H1 (cell line): Measurements from ENCODE around the gene GMIP. TPM values are rescaled to one million over a fixed set of nuclear protein-coding genes. Genes with fewer than 3 reads are reported as not detected.

Experiments used
- CTCF ChIA-PET: fragments of 300-600 bp; sonication (Branson Sonifier 250); formaldehyde crosslinking; loops from one replicate; lab custom pipeline; 2021; ENCODE audit not compliant: partially characterized antibody; lab: Charles Lee
- POLR2A ChIA-PET: fragments of 300-600 bp; sonication (Branson Sonifier 250); formaldehyde crosslinking; loops from one replicate; lab custom pipeline; 2021; ENCODE audit warnings: inconsistent platforms; ENCODE audit not compliant: partially characterized antibody; lab: Charles Lee
- DNase-seq, 2 experiments: peaks; one replicate each; pipeline versions ENCODE4 v3.0.0 to v3.0.0-alpha.2; 2010 to 2022; ENCODE audit warnings: low spot score in 2 of 2, low read depth in 1 of 2, mixed read lengths in 1 of 2
- FAIRE-seq: peaks from 2 replicates; lab custom pipeline; 2011; peaks lifted over from hg19 to GRCh38; lab: Jason Lieb, UNC
- H2AFZ ChIP-seq: 2 replicates; pipeline ENCODE4 v1.8.1; 2012; ENCODE audit warnings: low read length, inconsistent platforms
- H2AK5ac ChIP-seq: 2 replicates; pipeline ENCODE4 v1.6.1; 2013; ENCODE audit warnings: low read depth, low read length
- H2BK120ac ChIP-seq: replicated peaks from 2 replicates; pipeline ENCODE3; 2013; ENCODE audit warnings: low read depth, low read length, inconsistent platforms
- H2BK12ac ChIP-seq: 2 replicates; pipeline ENCODE4 v1.6.1; 2013; ENCODE audit warnings: low read depth, low read length
- H2BK15ac ChIP-seq: 2 replicates; pipeline ENCODE4 v1.6.1; 2013; ENCODE audit warnings: low read length
- H2BK20ac ChIP-seq: 2 replicates; pipeline ENCODE4 v1.6.1; 2013; ENCODE audit warnings: low read length
- H2BK5ac ChIP-seq: 2 replicates; pipeline ENCODE4 v1.6.1; 2013; ENCODE audit warnings: low read depth, low read length
- H3K14ac ChIP-seq: 2 replicates; pipeline ENCODE4 v1.6.1; 2013; ENCODE audit warnings: inconsistent platforms; ENCODE audit not compliant: insufficient read length
- H3K18ac ChIP-seq: 2 replicates; pipeline ENCODE4 v1.6.1; 2013; ENCODE audit warnings: low read length; ENCODE audit errors: extremely low read depth
- H3K23ac ChIP-seq: 2 replicates; pipeline ENCODE4 v1.6.1; 2013; ENCODE audit warnings: inconsistent platforms; ENCODE audit not compliant: insufficient read length
- H3K23me2 ChIP-seq: 2 replicates; pipeline ENCODE4 v1.6.1; 2013; ENCODE audit warnings: low read depth, low read length
- H3K27ac ChIP-seq: 2 replicates; pipeline ENCODE4 v1.6.1; 2011; ENCODE audit warnings: low read depth, low read length, inconsistent platforms
- H3K27me3 ChIP-seq, 4 experiments: replicated peaks in 1 of 4; 1 replicate in 1 of 4; 2 replicates in 3 of 4; pipeline versions ENCODE4 v1.6.1 to v1.8.1; 2011 to 2013; ENCODE audit warnings: low read length in 3 of 4, mild to moderate bottlenecking in 3 of 4, inconsistent platforms in 2 of 4, mixed read lengths in 2 of 4, moderate library complexity in 1 of 4; ENCODE audit not compliant: control insufficient read depth in 3 of 4, insufficient read depth in 3 of 4; ENCODE audit errors: extremely low read depth in 1 of 4
- H3K36me3 ChIP-seq, 4 experiments: 2 replicates each; pipeline versions ENCODE4 v1.6.1 to v1.8.1; 2011 to 2013; ENCODE audit warnings: mild to moderate bottlenecking in 4 of 4, low read length in 3 of 4, moderate library complexity in 2 of 4, control low read depth in 1 of 4, inconsistent platforms in 1 of 4; ENCODE audit not compliant: insufficient read depth in 4 of 4, control insufficient read depth in 2 of 4
- H3K4ac ChIP-seq: replicated peaks from 2 replicates; pipeline ENCODE3; 2013; ENCODE audit warnings: low read length, low read depth, mixed read lengths, inconsistent platforms; ENCODE audit not compliant: insufficient read length
- H3K4me1 ChIP-seq, 4 experiments: replicated peaks in 1 of 4; 1 replicate in 1 of 4; 2 replicates in 3 of 4; pipeline versions ENCODE4 v1.6.1 to v1.8.1; 2011 to 2013; ENCODE audit warnings: low read length in 3 of 4, inconsistent platforms in 2 of 4, mixed read lengths in 1 of 4; ENCODE audit not compliant: insufficient read depth in 4 of 4, control insufficient read depth in 3 of 4
- H3K4me2 ChIP-seq, 2 experiments: 2 replicates each; pipeline versions ENCODE4 v1.6.1 to v1.8.1; 2011 to 2013; ENCODE audit warnings: low read depth in 2 of 2, low read length in 2 of 2, control low read depth in 1 of 2, inconsistent platforms in 1 of 2, mild to moderate bottlenecking in 1 of 2; ENCODE audit not compliant: insufficient read depth in 1 of 2
- H3K4me3 ChIP-seq, 4 experiments: fragments of 200-600, 300-600 bp in 1 of 4; sonication (generic), shearing (Covaris generic), sonication (Bioruptor Twin) in 1 of 4; 2 replicates each; pipeline versions ENCODE4 v1.5.1 to v1.8.1; 2011 to 2016; ENCODE audit warnings: low read length in 4 of 4, low read depth in 3 of 4, control low read depth in 2 of 4, inconsistent platforms in 2 of 4, mild to moderate bottlenecking in 2 of 4, mixed read lengths in 1 of 4, moderate library complexity in 1 of 4; ENCODE audit not compliant: insufficient read depth in 2 of 4; ENCODE audit errors: extremely low read depth in 1 of 4
- H3K56ac ChIP-seq: replicated peaks from 2 replicates; pipeline ENCODE3; 2013; ENCODE audit warnings: low read depth, mild to moderate bottlenecking, mixed read lengths, low read length, inconsistent platforms; ENCODE audit not compliant: insufficient read length
- H3K79me1 ChIP-seq: 2 replicates; pipeline ENCODE4 v1.6.1; 2013; ENCODE audit warnings: low read depth, low read length, control low read depth
- H3K79me2 ChIP-seq, 2 experiments: 2 replicates each; pipeline versions ENCODE4 v1.6.1 to v1.8.1; 2012 to 2013; ENCODE audit warnings: low read length in 2 of 2, mild to moderate bottlenecking in 2 of 2, inconsistent platforms in 1 of 2; ENCODE audit not compliant: insufficient read depth in 2 of 2, control insufficient read depth in 1 of 2
- H3K9ac ChIP-seq, 4 experiments: replicated peaks in 1 of 4; 1 replicate in 1 of 4; 2 replicates in 3 of 4; pipeline versions ENCODE4 v1.6.1 to v1.8.1; 2011 to 2013; ENCODE audit warnings: low read depth in 3 of 4, low read length in 3 of 4, control low read depth in 2 of 4, mild to moderate bottlenecking in 2 of 4, moderate library complexity in 2 of 4, inconsistent platforms in 1 of 4; ENCODE audit errors: extremely low read depth in 1 of 4
- H3K9me3 ChIP-seq, 2 experiments: 2 replicates each; pipeline versions ENCODE4 v1.6.1 to v1.8.1; 2012 to 2013; ENCODE audit warnings: mild to moderate bottlenecking in 2 of 2, moderate library complexity in 2 of 2, control low read depth in 1 of 2, inconsistent platforms in 1 of 2, low read depth in 1 of 2, low read length in 1 of 2, mixed read lengths in 1 of 2; ENCODE audit not compliant: insufficient read depth in 2 of 2
- H4K20me1 ChIP-seq, 2 experiments: replicated peaks in 1 of 2; 2 replicates each; pipeline versions ENCODE3 to v1.8.1; 2011 to 2013; ENCODE audit warnings: inconsistent platforms in 2 of 2, low read length in 2 of 2, mild to moderate bottlenecking in 1 of 2; ENCODE audit not compliant: insufficient read depth in 2 of 2, control insufficient read depth in 1 of 2
- H4K5ac ChIP-seq: 2 replicates; pipeline ENCODE4 v1.6.1; 2013; ENCODE audit warnings: low read length, low read depth, mixed read lengths, inconsistent platforms; ENCODE audit not compliant: insufficient read length
- H4K8ac ChIP-seq: 2 replicates; pipeline ENCODE4 v1.8.0; 2013; ENCODE audit warnings: mild to moderate bottlenecking, moderate library complexity, low read length, inconsistent platforms; ENCODE audit not compliant: insufficient read depth; ENCODE audit errors: extremely low read depth
- H4K91ac ChIP-seq: replicated peaks from 2 replicates; pipeline ENCODE3; 2013; ENCODE audit warnings: low read length, mixed read lengths, inconsistent platforms; ENCODE audit not compliant: insufficient read length
- JUND ChIP-seq: IDR thresholded peaks from 2 replicates; pipeline ENCODE4 v1.6.1; 2011; ENCODE audit warnings: mild to moderate bottlenecking, improper control_type of control experiment, low read length
- PHF8 ChIP-seq: fragments of 200-600 bp; sonication (generic); conservative IDR thresholded peaks from 2 replicates; pipeline ENCODE4 v1.7.1; 2012; ENCODE audit warnings: low read depth, mild to moderate bottlenecking, inconsistent platforms, low read length, moderate library complexity
- RBBP5 ChIP-seq: IDR thresholded peaks from 2 replicates; pipeline ENCODE4 v1.7.1; 2012; ENCODE audit warnings: low read depth, mild to moderate bottlenecking, inconsistent platforms, low read length, moderate library complexity, borderline replicate concordance
- RFX5 ChIP-seq: IDR thresholded peaks from 2 replicates; pipeline ENCODE4 v1.6.1; 2011; ENCODE audit warnings: low read depth, low read length, improper control_type of control experiment, borderline replicate concordance
- SP2 ChIP-seq: IDR thresholded peaks from 2 replicates; pipeline ENCODE4 v1.6.1; 2012; ENCODE audit warnings: mild to moderate bottlenecking, low read length, inconsistent platforms
- SP4 ChIP-seq: IDR thresholded peaks from 2 replicates; pipeline ENCODE4 v1.6.1; 2012; ENCODE audit warnings: low read length, inconsistent platforms
- TBP ChIP-seq: IDR thresholded peaks from 2 replicates; pipeline ENCODE4 v1.6.1; 2011; ENCODE audit warnings: low read depth, low read length, improper control_type of control experiment
- TEAD4 ChIP-seq: IDR thresholded peaks from 2 replicates; pipeline ENCODE4 v1.6.1; 2012; ENCODE audit warnings: low read depth, low read length, inconsistent platforms, mixed read lengths
- WGBS, 2 experiments: shearing (Covaris generic) in 1 of 2; methylation state at CpG; one replicate each; pipeline versions ENCODE4 v1.1.6 to v1.1.7; 2013 to 2015; ENCODE audit warnings: low lambda C conversion rate in 2 of 2, mixed read lengths in 2 of 2, inconsistent platforms in 1 of 2, low coverage in 1 of 2, missing lambda C conversion rate in 1 of 2; ENCODE audit not compliant: insufficient replicate concordance in 2 of 2, insufficient coverage in 1 of 2, insufficient read length in 1 of 2; ENCODE audit errors: extremely low coverage in 1 of 2, missing lambda C conversion rate in 1 of 2; 5-methylcytosine and 5-hydroxymethylcytosine counted together
- polyA plus RNA-seq, 7 experiments: library from polyadenylated mRNA; depleted of rRNA in 3 of 7; stranded (reverse) in 5 of 7; unstranded in 2 of 7; fragments of >200 nt in 5 of 7; fragments of 200-250 nt in 2 of 7; gene quantifications; 1 replicate in 5 of 7; 2 replicates in 1 of 7; 4 replicates in 1 of 7; pipeline versions ENCODE4 v1.2.1 to v1.2.3, GENCODE V29; 2011 to 2013; ENCODE audit warnings: missing spikeins in 2 of 7, mixed read lengths in 2 of 7
- total RNA-seq: library from RNA; stranded (reverse); fragmentation: NEBNext Ultra II Directional; extraction: Animal tissue kit (Norgen Biotek cat#: 25700); gene quantifications from 2 replicates; pipeline ENCODE4 v1.2.1, GENCODE V29; 2021
- TF ChIP-seq, protein P1 (sequence below): IDR thresholded peaks from 2 replicates; pipeline ENCODE4 v1.6.1; 2011; ENCODE audit warnings: low read length, improper control_type of control experiment
- TF ChIP-seq, protein P2 (sequence below): IDR thresholded peaks from 2 replicates; pipeline ENCODE4 v1.6.1; 2012; ENCODE audit warnings: low read length, inconsistent platforms

The GMIP gene
- total and polyA plus RNA-seq, 2 of the 8 experiments (the other 6 are each of a cell fraction or from before 2014, with no cell fraction given): 5.7 to 18.1 TPM

DNA sequence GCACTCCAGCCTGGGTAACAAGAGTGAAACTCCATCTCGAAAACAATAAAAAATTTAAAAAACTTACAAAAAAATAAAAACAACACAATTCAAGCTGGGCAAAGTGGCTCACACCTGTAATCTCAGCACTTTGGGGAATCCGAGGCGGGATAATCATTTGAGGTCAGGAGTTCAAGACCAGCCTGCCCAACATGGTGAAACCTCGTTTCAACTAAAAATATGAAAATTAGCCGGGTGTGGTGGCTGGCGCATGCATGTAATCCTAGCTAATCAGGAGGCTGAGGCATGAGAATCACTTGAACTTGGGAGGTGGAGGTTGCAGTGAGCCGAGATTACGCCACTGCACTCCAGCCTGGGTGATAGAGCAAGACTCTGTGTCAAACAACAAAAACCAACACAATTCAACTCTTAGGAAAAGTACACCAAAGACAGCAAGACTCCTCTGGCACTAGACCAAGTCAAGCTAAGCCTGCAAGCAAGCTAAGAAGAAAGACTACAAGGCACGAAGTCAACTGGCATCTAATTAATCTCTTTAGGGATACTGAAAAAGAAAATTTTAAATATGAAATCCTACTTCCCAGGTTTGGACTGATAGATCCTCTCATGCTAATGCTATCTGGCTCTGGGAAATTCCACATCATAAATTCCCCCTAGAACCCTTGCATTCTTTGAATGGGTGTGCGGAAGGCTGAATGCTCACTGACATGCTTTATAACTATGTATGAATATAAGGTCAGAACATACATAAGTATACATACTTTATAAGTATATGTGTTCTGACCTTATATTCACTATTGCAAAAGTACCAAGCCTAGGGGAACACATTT lies 32.9 kb downstream of the GMIP start:
- no peaks in the 10 kb centered on the region for H3K9me3 ChIP-seq
- 92% methylated on average over 10 of the region's 10 CpGs; no CpG with 5 or more reads in 1 of the 2 experiments for WGBS, 2 experiments
- no peak for FAIRE-seq
- no peak overlapping the region for H2BK12ac ChIP-seq
- H3K56ac ChIP-seq: no peak overlapping the region
- no peak overlapping the region for H2BK15ac ChIP-seq
- no peak overlapping the region for H4K91ac ChIP-seq
- no peak overlapping the region for H3K9ac ChIP-seq
- no peaks in the 10 kb centered on the region for H4K20me1 ChIP-seq
- H3K18ac ChIP-seq: no peak overlapping the region
- H3K4me1 ChIP-seq: no peaks in the 10 kb centered on the region
- H3K23ac ChIP-seq: no peak overlapping the region
- no peak overlapping the region for H3K27ac ChIP-seq
- CTCF ChIA-PET: interaction anchor here (0.9 to 1.4 kb wide), 2 partner anchors 33 to 56 kb away, joined by 3 to 5 read pairs; partner anchors contain the start of gene GMIP
- no peaks in the 10 kb centered on the region for H3K36me3 ChIP-seq
- no peaks in the 10 kb centered on the region for H3K79me1 ChIP-seq
- no peaks in the 10 kb centered on the region for H3K79me2 ChIP-seq
- POLR2A ChIA-PET: interaction anchor here (0.6 to 1.7 kb wide), 2 partner anchors 18 to 30 kb away, joined by 3 read pairs; no protein-coding TSS in a partner anchor
- no peak overlapping the region for H2BK20ac ChIP-seq
- H3K27me3 ChIP-seq: no peaks in the 10 kb centered on the region
- H3K14ac ChIP-seq: no peak overlapping the region
- no peak overlapping the region for H2BK5ac ChIP-seq
- H3K23me2 ChIP-seq: no peaks in the 10 kb centered on the region
- no peak overlapping the region for H2AFZ ChIP-seq
- H2BK120ac ChIP-seq: no peak overlapping the region
- H4K8ac ChIP-seq: no peak overlapping the region
- H2AK5ac ChIP-seq: no peak overlapping the region
- H3K4me3 ChIP-seq: no peak overlapping the region
- no peak overlapping the region for H3K4me2 ChIP-seq
- H3K4ac ChIP-seq: no peak overlapping the region
- DNase-seq: no peak
- no peak overlapping the region for H4K5ac ChIP-seq
- TF ChIP-seq RFX5 (no peak), JUND (no peak), PHF8 (no peak), TBP (no peak), RBBP5 (no peak), SP4 (no peak), TEAD4 (no peak), SP2 (no peak)
- TF ChIP-seq, protein P1, sequence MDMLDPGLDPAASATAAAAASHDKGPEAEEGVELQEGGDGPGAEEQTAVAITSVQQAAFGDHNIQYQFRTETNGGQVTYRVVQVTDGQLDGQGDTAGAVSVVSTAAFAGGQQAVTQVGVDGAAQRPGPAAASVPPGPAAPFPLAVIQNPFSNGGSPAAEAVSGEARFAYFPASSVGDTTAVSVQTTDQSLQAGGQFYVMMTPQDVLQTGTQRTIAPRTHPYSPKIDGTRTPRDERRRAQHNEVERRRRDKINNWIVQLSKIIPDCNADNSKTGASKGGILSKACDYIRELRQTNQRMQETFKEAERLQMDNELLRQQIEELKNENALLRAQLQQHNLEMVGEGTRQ: no peak
- TF ChIP-seq, protein P2, sequence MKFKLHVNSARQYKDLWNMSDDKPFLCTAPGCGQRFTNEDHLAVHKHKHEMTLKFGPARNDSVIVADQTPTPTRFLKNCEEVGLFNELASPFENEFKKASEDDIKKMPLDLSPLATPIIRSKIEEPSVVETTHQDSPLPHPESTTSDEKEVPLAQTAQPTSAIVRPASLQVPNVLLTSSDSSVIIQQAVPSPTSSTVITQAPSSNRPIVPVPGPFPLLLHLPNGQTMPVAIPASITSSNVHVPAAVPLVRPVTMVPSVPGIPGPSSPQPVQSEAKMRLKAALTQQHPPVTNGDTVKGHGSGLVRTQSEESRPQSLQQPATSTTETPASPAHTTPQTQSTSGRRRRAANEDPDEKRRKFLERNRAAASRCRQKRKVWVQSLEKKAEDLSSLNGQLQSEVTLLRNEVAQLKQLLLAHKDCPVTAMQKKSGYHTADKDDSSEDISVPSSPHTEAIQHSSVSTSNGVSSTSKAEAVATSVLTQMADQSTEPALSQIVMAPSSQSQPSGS: no peak
